WI38 (cell line): ENCODE data around the gene GSKIP.

Experiments used
- H3K4me3 ChIP-seq: 2 replicates; pipeline ENCODE4 v1.5.1; 2011; ENCODE audit warnings: low read depth, mild to moderate bottlenecking, control low read depth, low read length
- CTCF ChIP-seq: IDR thresholded peaks from 2 replicates; pipeline ENCODE4 v1.5.1; 2012; ENCODE audit warnings: low read depth, mild to moderate bottlenecking, control low read depth, low read length

GSKIP gene

GRCh38 chr14:96362071-96362964 lies 1.0 kb upstream of the GSKIP start:
- peak overlapping the region; percentile 95 for H3K4me3 ChIP-seq
- TF ChIP-seq CTCF: no peak

DNA sequence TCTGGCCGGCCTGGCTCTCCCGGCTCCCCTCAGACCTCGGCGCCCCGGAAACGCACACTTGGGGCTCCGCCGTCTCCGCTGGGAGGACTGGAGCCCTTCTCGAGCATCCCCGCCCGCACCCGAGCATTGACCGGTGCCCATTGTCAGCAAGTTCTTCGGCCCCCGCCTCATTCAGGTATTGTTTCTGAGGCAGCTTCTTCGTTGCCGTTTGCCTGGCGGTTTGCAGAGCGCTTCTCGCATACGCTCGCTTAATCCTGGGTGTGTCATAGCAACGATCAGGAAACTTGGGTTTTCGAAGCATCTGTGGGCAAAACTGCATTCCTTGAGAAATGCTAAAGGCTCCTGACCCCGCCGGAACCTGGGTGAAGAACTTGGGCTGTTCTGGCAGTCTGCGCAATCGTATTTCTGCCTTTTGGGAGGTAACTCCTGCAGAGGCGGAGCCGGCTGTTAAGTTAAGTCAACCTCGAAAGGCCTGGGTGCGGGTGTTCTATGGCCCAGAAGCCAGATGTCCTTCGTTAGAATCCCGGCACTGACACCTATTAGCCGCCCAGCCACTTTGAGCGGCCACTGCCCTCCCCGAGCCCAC lies 518 bp downstream of the GSKIP start:
- H3K4me3 ChIP-seq: peak overlapping the region; percentile 95
- no peak for TF ChIP-seq CTCF

DNA sequence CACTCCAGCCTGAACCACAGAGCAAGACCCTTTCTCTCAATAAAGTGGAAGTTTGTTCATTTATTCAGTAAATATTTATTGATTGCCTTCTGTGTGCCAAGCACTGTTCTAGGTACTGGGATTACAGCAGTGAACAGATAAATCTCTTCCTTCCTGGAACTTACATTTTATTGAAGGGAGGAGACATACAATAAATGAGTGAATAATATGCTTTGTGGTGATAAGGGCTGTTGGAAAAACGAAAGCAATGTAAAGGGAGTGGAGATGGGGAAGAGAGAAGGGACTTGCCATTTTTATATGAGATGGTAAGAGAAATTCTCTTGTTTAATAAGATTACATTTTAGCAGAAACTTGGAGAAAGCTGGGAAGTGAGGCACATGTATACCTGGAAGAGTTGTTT lies 1.6 kb downstream of the GSKIP start:
- no peak for TF ChIP-seq CTCF

GRCh38 chr14:96368534-96368933 lies 5.2 kb downstream of the GSKIP start:
- TF ChIP-seq CTCF: no peak
- H3K4me3 ChIP-seq: no peak overlapping the region

More for the DNA sequence above, 1.6 kb downstream of the GSKIP start:
- H3K4me3 ChIP-seq: no peak overlapping the region

GRCh38 chr14:96370528-96370927 lies 7.2 kb downstream of the GSKIP start:
- no peak for TF ChIP-seq CTCF
- H3K4me3 ChIP-seq: no peak overlapping the region

DNA sequence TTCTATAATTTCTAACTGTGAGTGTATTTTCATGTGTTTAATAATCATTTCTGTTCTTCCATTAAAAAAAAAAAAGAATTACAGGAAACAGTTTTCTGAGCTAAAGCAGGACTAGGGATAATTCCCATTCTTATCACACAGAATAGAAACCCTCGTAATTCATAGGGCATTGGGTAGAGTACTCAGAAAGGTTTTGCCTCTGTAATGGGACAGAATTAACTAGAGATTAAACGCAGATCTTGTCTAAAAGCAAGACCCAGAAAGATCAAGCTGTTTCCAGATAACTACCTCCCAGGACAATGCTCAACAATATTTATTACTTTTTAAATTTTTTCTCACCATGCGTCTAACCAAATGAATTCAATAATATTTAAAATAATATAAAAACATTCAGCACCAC lies 10.2 kb downstream of the GSKIP start:
- no peak overlapping the region for H3K4me3 ChIP-seq
- no peak for TF ChIP-seq CTCF

DNA sequence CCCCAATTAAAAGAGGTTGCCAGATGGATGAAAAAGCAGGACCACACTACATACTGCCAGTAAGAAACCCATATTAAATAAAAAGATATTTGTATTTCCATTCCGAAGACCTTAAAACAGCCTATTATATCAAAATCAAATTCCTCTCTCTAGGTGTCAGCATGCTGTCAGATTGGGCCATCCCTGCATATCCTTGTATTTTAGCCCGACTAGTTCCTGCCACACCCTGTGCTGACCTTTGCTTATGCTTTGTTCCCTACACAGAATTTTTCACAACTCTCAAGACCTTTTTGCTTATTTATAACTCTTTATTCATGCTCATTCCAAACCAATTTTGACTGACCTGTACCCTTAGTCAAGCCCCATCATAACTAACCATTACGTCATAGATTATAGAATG lies 12.8 kb downstream of the GSKIP start:
- no peak for TF ChIP-seq CTCF
- H3K4me3 ChIP-seq: no peak overlapping the region
